Activated naive CD8-positive, alpha-beta T cell (primary cell): ENCODE data around the gene EXOC4.
"Not testable (repeated sequence)": the region's sequence is repeated elsewhere in the genome, so short reads cannot be mapped to it uniquely, and the experiment has no call there.

Experiments used
- H3K27ac Mint-ChIP-seq: one replicate; pipeline ENCODE4 v1.8.0; 2021; ENCODE audit warnings: mixed read lengths
- H3K27me3 Mint-ChIP-seq: one replicate; pipeline ENCODE4 v1.8.0; 2021; ENCODE audit warnings: mixed read lengths
- H3K36me3 Mint-ChIP-seq: one replicate; pipeline ENCODE4 v1.8.0; 2021; ENCODE audit warnings: mixed read lengths
- H3K4me1 Mint-ChIP-seq: one replicate; pipeline ENCODE4 v1.8.0; 2021; ENCODE audit warnings: low read depth, mixed read lengths
- H3K4me3 Mint-ChIP-seq: one replicate; pipeline ENCODE4 v1.8.0; 2021; ENCODE audit warnings: mild to moderate bottlenecking, mixed read lengths
- H3K9me3 Mint-ChIP-seq: one replicate; pipeline ENCODE4 v1.8.0; 2021; ENCODE audit warnings: low read depth, mixed read lengths

The EXOC4 gene

GRCh38 chr7:133315332-133316040 lies 62.6 kb downstream of the EXOC4 start:
- Mint-ChIP-seq H3K4me3 (no peak overlapping the region), H3K4me1 (peaks cover 8% of the 10 kb centered on the region), H3K27ac (no peak overlapping the region), H3K9me3 (peaks cover 2% of the 10 kb centered on the region), H3K27me3 (no peaks in the 10 kb centered on the region), H3K36me3 (peaks cover 38% of the 10 kb centered on the region)

DNA sequence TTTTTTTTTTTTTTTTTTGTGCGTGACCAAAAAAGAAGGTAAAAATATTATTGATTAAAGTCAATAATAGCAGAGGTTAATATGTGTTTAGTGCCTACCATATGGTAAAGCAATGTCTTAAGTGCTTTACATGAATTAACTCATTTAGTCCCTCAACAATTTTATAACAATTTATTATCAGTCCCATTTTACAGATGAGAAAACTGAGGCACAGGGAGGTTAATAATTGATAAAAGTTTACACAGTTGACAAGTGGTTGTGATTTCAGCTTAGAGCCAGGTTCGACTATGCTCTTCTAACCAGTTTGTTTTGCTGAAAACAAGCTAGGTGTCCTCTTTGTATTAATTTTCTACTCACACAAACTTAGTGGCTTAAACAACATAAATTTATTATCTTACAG lies 67.0 kb downstream of the EXOC4 start:
- no peak overlapping the region for H3K27ac Mint-ChIP-seq
- no peak overlapping the region for H3K4me3 Mint-ChIP-seq
- peaks cover 59% of the 10 kb centered on the region for H3K36me3 Mint-ChIP-seq
- no peaks in the 10 kb centered on the region for H3K4me1 Mint-ChIP-seq
- H3K27me3 Mint-ChIP-seq, result no peaks in the 10 kb centered on the region
- peaks cover 8% of the 10 kb centered on the region for H3K9me3 Mint-ChIP-seq

DNA sequence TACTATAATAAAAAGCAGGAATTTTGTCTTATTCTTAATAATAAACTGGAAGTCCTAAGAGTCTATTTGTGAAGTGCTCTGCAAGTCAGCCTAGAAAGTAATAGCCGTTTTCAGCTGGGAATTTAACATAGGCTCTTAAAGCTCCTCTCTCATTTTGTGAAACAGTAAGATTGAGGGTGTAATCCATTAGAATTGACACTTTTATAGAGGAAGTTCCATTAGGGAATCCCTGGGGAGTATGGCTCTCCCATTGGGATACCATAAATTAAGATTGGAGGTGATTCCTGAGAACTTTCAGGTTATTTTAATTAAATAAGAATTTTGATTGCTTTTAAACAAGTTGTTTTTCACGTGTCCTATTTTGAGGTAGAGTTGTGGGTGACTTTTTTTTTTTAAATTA lies 68.0 kb downstream of the EXOC4 start:
- peaks cover 63% of the 10 kb centered on the region for H3K36me3 Mint-ChIP-seq
- peaks cover 8% of the 10 kb centered on the region for H3K9me3 Mint-ChIP-seq
- H3K27me3 Mint-ChIP-seq, result no peaks in the 10 kb centered on the region
- H3K4me3 Mint-ChIP-seq, result no peak overlapping the region
- no peak overlapping the region for H3K27ac Mint-ChIP-seq
- no peaks in the 10 kb centered on the region for H3K4me1 Mint-ChIP-seq

DNA sequence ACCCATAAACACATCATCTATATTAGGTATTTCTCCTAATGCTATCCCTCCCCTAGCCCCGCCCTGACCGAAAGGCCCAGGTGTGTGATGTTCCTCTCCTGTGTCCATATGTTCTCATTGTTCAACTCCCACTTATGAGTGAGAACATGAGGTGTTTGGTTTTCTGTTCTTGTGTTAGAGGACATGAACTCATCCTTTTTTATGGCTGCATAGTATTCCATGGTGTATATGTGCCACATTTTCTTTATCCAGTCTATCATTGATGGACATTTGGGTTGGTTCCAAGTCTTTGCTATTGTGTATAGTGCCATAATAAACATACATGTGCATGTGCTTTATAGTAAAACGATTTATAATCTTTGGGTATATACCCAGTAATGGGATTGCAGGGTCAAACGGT lies 68.5 kb downstream of the EXOC4 start:
- not testable (repeated sequence) for H3K4me3 Mint-ChIP-seq

DNA sequence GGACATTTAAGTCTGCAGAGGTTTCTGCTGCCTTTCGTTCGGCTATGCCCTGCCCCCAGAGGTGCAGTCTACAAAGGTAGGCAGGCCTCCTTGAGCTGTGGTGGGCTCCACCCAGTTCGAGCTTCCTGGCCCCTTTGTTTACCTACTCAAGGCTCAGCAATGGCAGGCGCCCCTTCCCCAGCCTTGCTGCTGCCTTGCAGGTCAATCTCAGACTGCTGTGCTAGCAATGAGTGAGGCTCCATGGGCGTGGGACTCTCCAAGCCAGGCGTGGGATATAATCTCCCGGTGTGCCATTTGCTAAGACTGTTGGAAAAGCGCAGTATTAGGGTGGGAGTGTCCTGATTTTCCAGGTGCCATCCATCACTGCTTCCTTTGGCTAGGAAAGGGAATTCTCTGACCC lies 73.9 kb downstream of the EXOC4 start:
- not testable (repeated sequence) for H3K27ac Mint-ChIP-seq, H3K9me3 Mint-ChIP-seq, H3K4me1 Mint-ChIP-seq, H3K27me3 Mint-ChIP-seq, H3K4me3 Mint-ChIP-seq
- H3K36me3 Mint-ChIP-seq, result peaks cover 55% of the 10 kb centered on the region

More for the DNA sequence above, 68.5 kb downstream of the EXOC4 start:
- H3K9me3 Mint-ChIP-seq, H3K4me1 Mint-ChIP-seq, H3K27me3 Mint-ChIP-seq, H3K27ac Mint-ChIP-seq: not testable (repeated sequence)
- H3K36me3 Mint-ChIP-seq, result peaks cover 66% of the 10 kb centered on the region

GRCh38 chr7:133328021-133328420 lies 75.1 kb downstream of the EXOC4 start:
- H3K9me3 Mint-ChIP-seq, H3K4me1 Mint-ChIP-seq, H3K27me3 Mint-ChIP-seq, H3K4me3 Mint-ChIP-seq, H3K27ac Mint-ChIP-seq: not testable (repeated sequence)
- H3K36me3 Mint-ChIP-seq, result peaks cover 45% of the 10 kb centered on the region

DNA sequence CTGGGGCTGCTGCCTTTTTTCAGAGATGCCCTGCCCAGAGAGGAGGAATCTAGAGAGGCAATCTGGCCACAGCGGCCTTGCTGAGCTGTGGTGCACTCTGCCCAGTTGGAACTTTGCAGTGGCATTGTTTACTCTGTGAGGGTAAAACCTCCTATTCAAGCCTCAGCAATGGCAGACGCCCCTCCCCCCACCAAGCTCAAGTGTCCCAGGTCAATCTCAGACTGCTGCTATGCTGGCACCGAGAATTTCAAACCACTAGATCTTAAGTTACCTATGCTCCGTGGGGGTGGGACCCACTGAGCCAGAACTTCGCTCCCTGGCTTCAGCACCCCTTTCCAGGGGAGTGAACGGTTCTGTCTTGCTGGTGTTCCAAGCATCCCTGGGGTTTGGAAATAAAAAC lies 77.2 kb downstream of the EXOC4 start:
- H3K36me3 Mint-ChIP-seq, result peaks cover 45% of the 10 kb centered on the region
- H3K9me3 Mint-ChIP-seq, result peaks cover 4% of the 10 kb centered on the region
- H3K4me3 Mint-ChIP-seq, result no peak overlapping the region
- no peaks in the 10 kb centered on the region for H3K27me3 Mint-ChIP-seq
- peaks cover 9% of the 10 kb centered on the region for H3K4me1 Mint-ChIP-seq
- no peak overlapping the region for H3K27ac Mint-ChIP-seq

GRCh38 chr7:133331861-133332260 lies 79.0 kb downstream of the EXOC4 start:
- H3K27ac Mint-ChIP-seq, result no peak overlapping the region
- H3K4me3 Mint-ChIP-seq, result no peak overlapping the region
- H3K4me1 Mint-ChIP-seq, result peaks cover 9% of the 10 kb centered on the region
- H3K9me3 Mint-ChIP-seq, result peaks cover 4% of the 10 kb centered on the region
- H3K36me3 Mint-ChIP-seq, result peaks cover 45% of the 10 kb centered on the region
- no peaks in the 10 kb centered on the region for H3K27me3 Mint-ChIP-seq

GRCh38 chr7:133339772-133340171 lies 86.9 kb downstream of the EXOC4 start:
- peaks cover 5% of the 10 kb centered on the region for H3K4me1 Mint-ChIP-seq

GRCh38 chr7:133344275-133344674 lies 91.4 kb downstream of the EXOC4 start:
- H3K4me1 Mint-ChIP-seq, result peaks cover 7% of the 10 kb centered on the region
- H3K27ac Mint-ChIP-seq, result no peak overlapping the region
- H3K27me3 Mint-ChIP-seq, result no peaks in the 10 kb centered on the region
- H3K4me3 Mint-ChIP-seq, result no peak overlapping the region
- peaks cover 28% of the 10 kb centered on the region for H3K9me3 Mint-ChIP-seq
- H3K36me3 Mint-ChIP-seq, result peaks cover 58% of the 10 kb centered on the region

More at GRCh38 chr7:133339772-133340171, 86.9 kb downstream of the EXOC4 start:
- Mint-ChIP-seq H3K36me3 (peaks cover 61% of the 10 kb centered on the region), H3K9me3 (peaks cover 29% of the 10 kb centered on the region), H3K27me3 (no peaks in the 10 kb centered on the region), H3K27ac (no peak overlapping the region), H3K4me3 (no peak overlapping the region)

DNA sequence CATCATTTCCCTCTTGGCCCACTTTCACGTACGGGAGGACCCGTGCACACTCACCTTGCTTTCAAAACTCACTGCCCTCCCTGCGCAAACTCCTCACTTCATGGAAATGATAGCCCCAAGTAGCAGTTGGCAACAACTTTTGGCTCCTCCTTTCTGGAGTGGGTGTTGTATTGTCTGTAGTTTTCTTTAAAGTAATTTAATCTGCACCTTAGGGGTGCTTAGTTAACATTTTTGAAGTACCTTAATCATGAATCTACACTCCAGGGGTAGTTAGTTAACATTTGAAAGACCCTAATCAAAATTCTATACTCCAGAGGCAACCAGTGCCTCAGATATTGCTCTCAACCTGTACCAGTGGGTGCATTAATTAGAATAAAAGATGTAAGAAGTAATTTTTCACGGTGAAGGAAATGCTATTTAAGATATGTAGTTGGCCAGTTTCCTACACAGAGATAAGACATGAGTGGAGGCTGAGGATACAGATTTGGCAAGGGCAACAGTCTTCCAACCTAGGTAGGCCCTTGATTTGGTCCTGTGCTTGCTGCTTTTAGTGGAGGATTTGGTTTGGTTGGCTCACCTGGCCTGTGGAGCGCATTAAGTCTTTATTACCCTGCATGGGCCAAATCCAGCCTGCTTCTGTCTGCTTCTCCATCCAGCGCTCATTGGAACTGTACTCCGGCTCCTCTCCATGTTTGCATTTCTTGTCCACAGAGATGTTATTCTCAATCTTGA lies 93.0 kb downstream of the EXOC4 start:
- Mint-ChIP-seq H3K27ac (no peak overlapping the region), H3K36me3 (peaks cover 54% of the 10 kb centered on the region), H3K4me3 (no peak overlapping the region), H3K4me1 (peaks cover 7% of the 10 kb centered on the region), H3K9me3 (peaks cover 25% of the 10 kb centered on the region), H3K27me3 (no peaks in the 10 kb centered on the region)

DNA sequence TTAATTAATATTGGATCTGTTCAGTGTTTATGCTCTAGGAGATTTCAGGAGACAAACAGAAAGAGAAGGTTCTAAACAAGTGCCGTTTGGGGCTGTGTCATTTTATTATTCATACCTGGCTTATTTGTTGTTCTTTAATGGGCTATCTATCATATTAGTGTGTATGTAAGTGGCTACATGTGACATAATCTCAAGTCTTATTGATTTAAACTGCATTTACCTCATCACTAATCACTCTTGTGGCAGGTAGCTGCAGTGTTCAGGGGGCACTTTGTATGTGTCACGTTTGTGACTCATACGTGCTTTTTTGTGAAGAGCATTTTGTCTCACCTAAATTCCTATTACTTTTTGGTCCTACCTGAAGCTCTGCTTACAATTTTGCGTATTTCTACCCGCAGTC lies 95.4 kb downstream of the EXOC4 start:
- Mint-ChIP-seq H3K36me3 (peaks cover 41% of the 10 kb centered on the region), H3K27ac (no peak overlapping the region), H3K4me3 (no peak overlapping the region), H3K27me3 (no peaks in the 10 kb centered on the region), H3K4me1 (peaks cover 7% of the 10 kb centered on the region), H3K9me3 (peaks cover 23% of the 10 kb centered on the region)

- Mint-ChIP-seq H3K36me3 (peaks cover 41% of the 10 kb centered on the region), H3K27ac (no peak overlapping the region)
These were observed 96.2 kb downstream of the EXOC4 start for GRCh38 chr7:133349101-133349500.

DNA sequence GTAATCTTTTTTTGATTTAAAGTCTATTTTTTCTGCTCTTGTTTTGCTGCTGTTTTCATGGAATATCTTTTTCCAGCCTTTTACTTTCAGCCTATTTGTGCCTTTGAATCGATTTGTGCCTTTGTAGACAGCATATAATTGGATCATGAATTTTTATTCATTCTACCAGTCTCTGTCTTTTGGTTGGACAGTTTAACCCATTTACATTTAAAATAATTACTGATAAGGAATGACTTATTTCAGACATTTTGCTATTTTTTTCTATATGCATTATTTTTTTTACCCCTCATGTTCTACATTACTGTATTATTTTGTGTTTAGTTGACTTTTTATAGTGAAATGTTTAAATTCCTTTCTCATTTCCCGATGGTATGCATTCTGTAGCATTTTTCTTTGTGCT lies 99.6 kb downstream of the EXOC4 start:
- H3K27me3 Mint-ChIP-seq, result no peaks in the 10 kb centered on the region
- H3K4me3 Mint-ChIP-seq, result no peak overlapping the region
- no peak overlapping the region for H3K27ac Mint-ChIP-seq
- peaks cover 27% of the 10 kb centered on the region for H3K9me3 Mint-ChIP-seq
- peaks cover 36% of the 10 kb centered on the region for H3K36me3 Mint-ChIP-seq
- H3K4me1 Mint-ChIP-seq, result peaks cover 3% of the 10 kb centered on the region

More at GRCh38 chr7:133349101-133349500, 96.2 kb downstream of the EXOC4 start:
- peaks cover 7% of the 10 kb centered on the region for H3K4me1 Mint-ChIP-seq
- H3K9me3 Mint-ChIP-seq, result peaks cover 27% of the 10 kb centered on the region
- no peaks in the 10 kb centered on the region for H3K27me3 Mint-ChIP-seq
- H3K4me3 Mint-ChIP-seq, result no peak overlapping the region

GRCh38 chr7:133353775-133354174 lies 100.9 kb downstream of the EXOC4 start:
- Mint-ChIP-seq H3K4me3 (no peak overlapping the region), H3K27me3 (no peaks in the 10 kb centered on the region), H3K36me3 (peaks cover 34% of the 10 kb centered on the region), H3K4me1 (peaks cover 3% of the 10 kb centered on the region), H3K9me3 (peaks cover 27% of the 10 kb centered on the region), H3K27ac (no peak overlapping the region)
